GM12878 (cell line): ENCODE measurements around the gene BCL2L12. TPM values are rescaled to one million over a fixed set of nuclear protein-coding genes. Genes with fewer than 3 reads are reported as not detected.
A peak's percentile ranks its signal among the peaks of the same experiment; 100 is the strongest.

Experiments
- CEBPB ChIP-seq, 2 experiments: fragments of 150-350 bp in 1 of 2; IDR thresholded peaks; 2 replicates each; pipeline ENCODE4 v1.6.1; 2012 to 2014; ENCODE audit warnings: low read depth in 2 of 2, low read length in 2 of 2, borderline replicate concordance in 1 of 2, inconsistent platforms in 1 of 2
- FOS ChIP-seq: IDR thresholded peaks from 3 replicates; pipeline ENCODE4 v1.6.1; 2011; ENCODE audit warnings: borderline replicate concordance; ENCODE audit not compliant: insufficient read length; ENCODE audit errors: extremely low read depth
- JUNB ChIP-seq: IDR thresholded peaks from 2 replicates; pipeline ENCODE4 v1.6.1; 2016; ENCODE audit warnings: antibody characterized with exemption, mild to moderate bottlenecking
- LARP7 ChIP-seq: fragments of 450-650 bp; IDR thresholded peaks from 2 replicates; pipeline ENCODE4 v1.6.1; 2017; ENCODE audit warnings: mild to moderate bottlenecking
- MYB ChIP-seq: fragments of 150-350 bp; IDR thresholded peaks from 2 replicates; pipeline ENCODE4 v1.6.1; 2014; ENCODE audit warnings: mild to moderate bottlenecking, low read depth, low read length, borderline replicate concordance
- NFYB ChIP-seq: IDR thresholded peaks from 2 replicates; pipeline ENCODE4 v1.6.1; 2011; ENCODE audit warnings: low read depth, mild to moderate bottlenecking, low read length, improper control_type of control experiment, moderate library complexity; ENCODE audit not compliant: insufficient read depth
- NR2C1 ChIP-seq: fragments of 450-650 bp; IDR thresholded peaks from 2 replicates; pipeline ENCODE4 v1.6.1; 2017; ENCODE audit warnings: antibody characterized with exemption, mild to moderate bottlenecking, moderate library complexity
- PML ChIP-seq: IDR thresholded peaks from 2 replicates; pipeline ENCODE4 v1.6.1; 2012; ENCODE audit warnings: low read length, inconsistent platforms
- POLR2AphosphoS2 ChIP-seq: IDR thresholded peaks from 2 replicates; pipeline ENCODE4 v1.6.1; 2011; ENCODE audit warnings: low read depth, mild to moderate bottlenecking, low read length, improper control_type of control experiment, moderate library complexity
- RBBP5 ChIP-seq: fragments of 200-600 bp; sonication (generic); conservative IDR thresholded peaks from 2 replicates; pipeline ENCODE4 v1.6.1; 2016
- SMAD5 ChIP-seq: IDR thresholded peaks from 2 replicates; pipeline ENCODE4 v1.6.1; 2016; ENCODE audit warnings: antibody characterized with exemption, low read depth
- SREBF2 ChIP-seq: IDR thresholded peaks from 2 replicates; pipeline ENCODE4 v1.6.1; 2012; ENCODE audit warnings: mild to moderate bottlenecking, low read length
- STAT3 ChIP-seq: IDR thresholded peaks from 2 replicates; pipeline ENCODE4 v1.6.1; 2011; ENCODE audit warnings: low read depth, low read length, improper control_type of control experiment
- TAF1 ChIP-seq: IDR thresholded peaks from 2 replicates; pipeline ENCODE4 v1.6.1; 2011; ENCODE audit warnings: mild to moderate bottlenecking, low read depth, low read length, borderline replicate concordance
- TARDBP ChIP-seq: IDR thresholded peaks from 2 replicates; pipeline ENCODE4 v1.6.1; 2016; ENCODE audit warnings: borderline replicate concordance
- ZZZ3 ChIP-seq: IDR thresholded peaks from 2 replicates; pipeline ENCODE4 v1.6.1; 2011; ENCODE audit warnings: low read depth; ENCODE audit not compliant: control insufficient read depth, insufficient read length
- polyA plus RNA-seq, 11 experiments: library from polyadenylated mRNA; depleted of rRNA in 4 of 11; unstranded in 6 of 11; stranded (reverse) in 5 of 11; fragments of >200 nt; fragmentation: Nextera tagmentation in 4 of 11; fragmentation: Illumina TruSeq in 1 of 11; extraction: Ambion mirVana in 4 of 11; extraction: Trizol in 1 of 11; gene quantifications; 1 replicate in 1 of 11; 2 replicates in 10 of 11; pipeline versions ENCODE4 v1.2.1 to v1.2.3, GENCODE V29; 2011 to 2016; ENCODE audit warnings: inconsistent platforms in 2 of 11, missing spikeins in 2 of 11, low read depth in 1 of 11
- total RNA-seq, 4 experiments: library from RNA; depleted of rRNA in 3 of 4; stranded (reverse); fragments of >200 nt in 3 of 4; fragmentation: Illumina TruSeq in 1 of 4; extraction: Trizol in 1 of 4; gene quantifications; 2 replicates each; pipeline versions ENCODE4 v1.2.1 to v1.2.3, GENCODE V29; 2013 to 2021
- TF ChIP-seq, protein P1 (sequence below): fragments of 450-650 bp; IDR thresholded peaks from 2 replicates; pipeline ENCODE4 v1.6.1; 2018; ENCODE audit warnings: mild to moderate bottlenecking, low read depth, moderate library complexity; ENCODE audit not compliant: partially characterized antibody
- TF ChIP-seq, protein P2 (sequence below), 3 experiments: IDR thresholded peaks in 2 of 3; conservative IDR thresholded peaks in 1 of 3; 2 replicates each; pipeline ENCODE4 v1.5.1; 2011; ENCODE audit warnings: low read depth in 3 of 3, low read length in 3 of 3, mild to moderate bottlenecking in 3 of 3, control low read depth in 2 of 3, moderate library complexity in 2 of 3, inconsistent platforms in 1 of 3, mixed read lengths in 1 of 3; ENCODE audit not compliant: control insufficient read depth in 2 of 3, insufficient read depth in 1 of 3; ENCODE audit errors: extremely low read depth in 1 of 3
- TF ChIP-seq, protein P3 (sequence below): fragments of 450-650 bp; formaldehyde crosslinking; IDR thresholded peaks from 2 replicates; pipeline ENCODE4 v1.5.0; 2022; ENCODE audit warnings: mild to moderate bottlenecking, missing genetic modification characterization

Gene BCL2L12
- total and polyA plus RNA-seq, 10 of the 15 experiments (the other 5 are each of a cell fraction or from before 2014, with no cell fraction given): 1.8 to 143 (median 50.4) TPM

GRCh38 chr19:49677901-49678674 lies 12.4 kb downstream of the BCL2L12 start (continued):
- TF ChIP-seq ZZZ3 (no peak), CEBPB (IDR thresholded peaks at IDR 0.05; ENCODE audit: borderline replicate concordance in 1 of 2, low read depth in 2 of 2, low read length in 2 of 2) (peak in 1 of 2 experiments; percentile 59; a peak in 1 of 4 replicates), NR2C1 (0 out of 2 replicates have a peak, but pooled peaks have one; percentile 19), FOS (no peak), SMAD5 (no peak), JUNB (no peak), SREBF2 (no peak), STAT3 (no peak), MYB (no peak), NFYB (no peak), LARP7 (no peak), POLR2AphosphoS2 (0 out of 2 replicates have a peak, but pooled peaks have one; percentile 4), TARDBP (no peak), RBBP5 (no peak), TAF1 (peak; percentile 48), PML (peak; percentile 59; the same call in 1 of the 2 replicates)
- TF ChIP-seq, protein P1, sequence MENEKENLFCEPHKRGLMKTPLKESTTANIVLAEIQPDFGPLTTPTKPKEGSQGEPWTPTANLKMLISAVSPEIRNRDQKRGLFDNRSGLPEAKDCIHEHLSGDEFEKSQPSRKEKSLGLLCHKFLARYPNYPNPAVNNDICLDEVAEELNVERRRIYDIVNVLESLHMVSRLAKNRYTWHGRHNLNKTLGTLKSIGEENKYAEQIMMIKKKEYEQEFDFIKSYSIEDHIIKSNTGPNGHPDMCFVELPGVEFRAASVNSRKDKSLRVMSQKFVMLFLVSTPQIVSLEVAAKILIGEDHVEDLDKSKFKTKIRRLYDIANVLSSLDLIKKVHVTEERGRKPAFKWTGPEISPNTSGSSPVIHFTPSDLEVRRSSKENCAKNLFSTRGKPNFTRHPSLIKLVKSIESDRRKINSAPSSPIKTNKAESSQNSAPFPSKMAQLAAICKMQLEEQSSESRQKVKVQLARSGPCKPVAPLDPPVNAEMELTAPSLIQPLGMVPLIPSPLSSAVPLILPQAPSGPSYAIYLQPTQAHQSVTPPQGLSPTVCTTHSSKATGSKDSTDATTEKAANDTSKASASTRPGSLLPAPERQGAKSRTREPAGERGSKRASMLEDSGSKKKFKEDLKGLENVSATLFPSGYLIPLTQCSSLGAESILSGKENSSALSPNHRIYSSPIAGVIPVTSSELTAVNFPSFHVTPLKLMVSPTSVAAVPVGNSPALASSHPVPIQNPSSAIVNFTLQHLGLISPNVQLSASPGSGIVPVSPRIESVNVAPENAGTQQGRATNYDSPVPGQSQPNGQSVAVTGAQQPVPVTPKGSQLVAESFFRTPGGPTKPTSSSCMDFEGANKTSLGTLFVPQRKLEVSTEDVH: no peak
- TF ChIP-seq, protein P2, sequence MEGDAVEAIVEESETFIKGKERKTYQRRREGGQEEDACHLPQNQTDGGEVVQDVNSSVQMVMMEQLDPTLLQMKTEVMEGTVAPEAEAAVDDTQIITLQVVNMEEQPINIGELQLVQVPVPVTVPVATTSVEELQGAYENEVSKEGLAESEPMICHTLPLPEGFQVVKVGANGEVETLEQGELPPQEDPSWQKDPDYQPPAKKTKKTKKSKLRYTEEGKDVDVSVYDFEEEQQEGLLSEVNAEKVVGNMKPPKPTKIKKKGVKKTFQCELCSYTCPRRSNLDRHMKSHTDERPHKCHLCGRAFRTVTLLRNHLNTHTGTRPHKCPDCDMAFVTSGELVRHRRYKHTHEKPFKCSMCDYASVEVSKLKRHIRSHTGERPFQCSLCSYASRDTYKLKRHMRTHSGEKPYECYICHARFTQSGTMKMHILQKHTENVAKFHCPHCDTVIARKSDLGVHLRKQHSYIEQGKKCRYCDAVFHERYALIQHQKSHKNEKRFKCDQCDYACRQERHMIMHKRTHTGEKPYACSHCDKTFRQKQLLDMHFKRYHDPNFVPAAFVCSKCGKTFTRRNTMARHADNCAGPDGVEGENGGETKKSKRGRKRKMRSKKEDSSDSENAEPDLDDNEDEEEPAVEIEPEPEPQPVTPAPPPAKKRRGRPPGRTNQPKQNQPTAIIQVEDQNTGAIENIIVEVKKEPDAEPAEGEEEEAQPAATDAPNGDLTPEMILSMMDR (IDR thresholded peaks at IDR 0.05 in 2 of 3, conservative IDR thresholded peaks at IDR 0.05 in 1 of 3; ENCODE audit: control insufficient read depth in 2 of 3, extremely low read depth in 1 of 3, insufficient read depth in 1 of 3, low read depth in 3 of 3, low read length in 3 of 3): peak; percentile 64 to 81 (median 73)
- TF ChIP-seq, protein P3, sequence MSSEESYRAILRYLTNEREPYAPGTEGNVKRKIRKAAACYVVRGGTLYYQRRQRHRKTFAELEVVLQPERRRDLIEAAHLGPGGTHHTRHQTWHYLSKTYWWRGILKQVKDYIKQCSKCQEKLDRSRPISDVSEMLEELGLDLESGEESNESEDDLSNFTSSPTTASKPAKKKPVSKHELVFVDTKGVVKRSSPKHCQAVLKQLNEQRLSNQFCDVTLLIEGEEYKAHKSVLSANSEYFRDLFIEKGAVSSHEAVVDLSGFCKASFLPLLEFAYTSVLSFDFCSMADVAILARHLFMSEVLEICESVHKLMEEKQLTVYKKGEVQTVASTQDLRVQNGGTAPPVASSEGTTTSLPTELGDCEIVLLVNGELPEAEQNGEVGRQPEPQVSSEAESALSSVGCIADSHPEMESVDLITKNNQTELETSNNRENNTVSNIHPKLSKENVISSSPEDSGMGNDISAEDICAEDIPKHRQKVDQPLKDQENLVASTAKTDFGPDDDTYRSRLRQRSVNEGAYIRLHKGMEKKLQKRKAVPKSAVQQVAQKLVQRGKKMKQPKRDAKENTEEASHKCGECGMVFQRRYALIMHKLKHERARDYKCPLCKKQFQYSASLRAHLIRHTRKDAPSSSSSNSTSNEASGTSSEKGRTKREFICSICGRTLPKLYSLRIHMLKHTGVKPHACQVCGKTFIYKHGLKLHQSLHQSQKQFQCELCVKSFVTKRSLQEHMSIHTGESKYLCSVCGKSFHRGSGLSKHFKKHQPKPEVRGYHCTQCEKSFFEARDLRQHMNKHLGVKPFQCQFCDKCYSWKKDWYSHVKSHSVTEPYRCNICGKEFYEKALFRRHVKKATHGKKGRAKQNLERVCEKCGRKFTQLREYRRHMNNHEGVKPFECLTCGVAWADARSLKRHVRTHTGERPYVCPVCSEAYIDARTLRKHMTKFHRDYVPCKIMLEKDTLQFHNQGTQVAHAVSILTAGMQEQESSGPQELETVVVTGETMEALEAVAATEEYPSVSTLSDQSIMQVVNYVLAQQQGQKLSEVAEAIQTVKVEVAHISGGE (CRISPR knock-in tag): no peak
